Smooth muscle cell (in vitro differentiated cells): ENCODE results near the gene CCR4. TPM values are rescaled to one million over a fixed set of nuclear protein-coding genes. Genes with fewer than 3 reads are reported as not detected.

Experiments
- DNase-seq: peaks from one replicate; lab custom pipeline; 2025; ENCODE audit not compliant: unreplicated experiment; lab: John Stamatoyannopoulos, UW
- H2AFZ ChIP-seq: fragments of 200-600 bp; sonication (generic); 2 replicates; pipeline ENCODE4 v1.6.0; 2016; ENCODE audit warnings: antibody characterized with exemption, low read depth, mild to moderate bottlenecking
- H3F3A ChIP-seq: fragments of 200-600 bp; sonication (generic); 2 replicates; pipeline ENCODE4 v1.6.0; 2017; ENCODE audit warnings: antibody characterized with exemption, low read depth
- H3K27ac ChIP-seq: fragments of 200-600 bp; sonication (generic); 2 replicates; pipeline ENCODE4 v1.5.1; 2016; ENCODE audit warnings: low read depth, mild to moderate bottlenecking
- H3K27me3 ChIP-seq: fragments of 200-600 bp; sonication (generic); 2 replicates; pipeline ENCODE4 v1.6.1; 2016; ENCODE audit warnings: low read depth, mild to moderate bottlenecking
- H3K36me3 ChIP-seq: fragments of 200-600 bp; sonication (generic); 2 replicates; pipeline ENCODE4 v1.5.1; 2016; ENCODE audit warnings: low read depth
- H3K4me1 ChIP-seq: fragments of 200-600 bp; sonication (generic); 2 replicates; pipeline ENCODE4 v1.5.1; 2016; ENCODE audit warnings: low read depth
- H3K4me2 ChIP-seq: fragments of 200-600 bp; sonication (generic); 2 replicates; pipeline ENCODE4 v1.6.0; 2016; ENCODE audit warnings: mild to moderate bottlenecking
- H3K4me3 ChIP-seq: fragments of 200-600 bp; sonication (generic); 2 replicates; pipeline ENCODE4 v1.5.1; 2016; ENCODE audit warnings: mild to moderate bottlenecking
- H3K79me2 ChIP-seq: fragments of 200-600 bp; sonication (generic); 2 replicates; pipeline ENCODE4 v1.6.0; 2016; ENCODE audit warnings: low read depth, mild to moderate bottlenecking
- H3K9ac ChIP-seq: fragments of 200-600 bp; sonication (generic); 2 replicates; pipeline ENCODE4 v1.6.0; 2016; ENCODE audit warnings: low read depth
- H3K9me3 ChIP-seq: fragments of 200-600 bp; sonication (generic); replicated peaks from 2 replicates; pipeline ENCODE4 v1.5.1; 2016; ENCODE audit warnings: low read depth
- H4K20me1 ChIP-seq: fragments of 200-600 bp; sonication (generic); 2 replicates; pipeline ENCODE4 v1.6.0; 2016; ENCODE audit warnings: low read depth
- CTCF ChIP-seq: fragments of 200-600 bp; sonication (generic); IDR thresholded peaks from 2 replicates; pipeline ENCODE4 v1.5.1; 2017; ENCODE audit warnings: borderline replicate concordance, mild to moderate bottlenecking, antibody characterized with exemption; ENCODE audit not compliant: insufficient read depth, poor library complexity, severe bottlenecking
- WGBS: methylation state at CpG from one replicate; pipeline ENCODE4 v1.1.7; 2016; ENCODE audit warnings: low lambda C conversion rate; 5-methylcytosine and 5-hydroxymethylcytosine counted together
- polyA plus RNA-seq: library from polyadenylated mRNA; unstranded; fragments of >200 nt; fragmentation: Nextera tagmentation; extraction: Ambion mirVana; gene quantifications from 2 replicates; pipeline ENCODE4 v1.2.1, GENCODE V29; 2016
- total RNA-seq: library from RNA; depleted of rRNA; stranded (reverse); fragments of >200 nt; gene quantifications from 2 replicates; pipeline ENCODE4 v1.2.3, GENCODE V29; 2014

The CCR4 gene
- total and polyA plus RNA-seq, 2 experiments from 2014 or later = not detected

GRCh38 chr3:32956750-32957570, 5.5 kb downstream of the CCR4 start:
- DNase-seq = no peak
- H3K9me3 ChIP-seq = no peaks in the 10 kb centered on the region
- no peaks in the 10 kb centered on the region for H3K36me3 ChIP-seq
- no peak overlapping the region for H2AFZ ChIP-seq
- no peaks in the 10 kb centered on the region for H3K27me3 ChIP-seq
- H3K4me2 ChIP-seq = no peak overlapping the region
- TF ChIP-seq CTCF = no peak
- no peaks in the 10 kb centered on the region for H3F3A ChIP-seq
- WGBS = 95% methylated on average over 14 of the region's 14 CpGs
- H3K27ac ChIP-seq = no peak overlapping the region
- H3K9ac ChIP-seq = no peak overlapping the region
- H3K4me1 ChIP-seq = no peaks in the 10 kb centered on the region
- H4K20me1 ChIP-seq = no peaks in the 10 kb centered on the region
- no peaks in the 10 kb centered on the region for H3K79me2 ChIP-seq
- no peak overlapping the region for H3K4me3 ChIP-seq

GRCh38 chr3:32958509-32958908, 7.1 kb downstream of the CCR4 start:
- Histone ChIP-seq H3K4me3 (no peak overlapping the region), H4K20me1 (no peaks in the 10 kb centered on the region), H3F3A (no peaks in the 10 kb centered on the region), H3K4me2 (no peak overlapping the region), H3K79me2 (no peaks in the 10 kb centered on the region), H3K27me3 (no peaks in the 10 kb centered on the region), H3K4me1 (no peaks in the 10 kb centered on the region), H3K9me3 (no peaks in the 10 kb centered on the region), H3K27ac (no peak overlapping the region), H2AFZ (no peak overlapping the region), H3K9ac (no peak overlapping the region), H3K36me3 (no peaks in the 10 kb centered on the region)
- 88% methylated on average over 5 of the region's 5 CpGs for WGBS
- DNase-seq = no peak
- TF ChIP-seq CTCF = no peak

- Histone ChIP-seq H2AFZ (no peak overlapping the region), H3K4me1 (no peaks in the 10 kb centered on the region), H3K4me3 (no peak overlapping the region), H3K27me3 (no peaks in the 10 kb centered on the region), H3K4me2 (no peak overlapping the region), H3K9me3 (no peaks in the 10 kb centered on the region), H3K27ac (no peak overlapping the region), H3F3A (no peaks in the 10 kb centered on the region), H3K9ac (no peak overlapping the region), H3K36me3 (no peaks in the 10 kb centered on the region), H3K79me2 (no peaks in the 10 kb centered on the region), H4K20me1 (no peaks in the 10 kb centered on the region)
- WGBS = 35% methylated on average over 3 of the region's 3 CpGs
- no peak for TF ChIP-seq CTCF
- DNase-seq = no peak
Measured at GRCh38 chr3:32959371-32959770, 7.9 kb downstream of the CCR4 start.
